Lower leg skin (tissue), 4 donors: ENCODE data around the gene CCDC91. TPM values are rescaled to one million over a fixed set of nuclear protein-coding genes. Genes with fewer than 3 reads are reported as not detected.

Source experiments
- DNase-seq, 2 donors: peaks; one replicate each; pipeline ENCODE4 v3.0.0-alpha.2; 2019; ENCODE audit warnings: low spot score in 2 of 2
- H3K4me3 ChIP-seq: fragments of 200-600 bp; sonication (generic); 2 replicates; pipeline ENCODE4 v1.5.1; 2017; ENCODE audit warnings: mild to moderate bottlenecking, low read depth; ENCODE audit not compliant: poor library complexity, severe bottlenecking
- CTCF ChIP-seq, 3 donors: fragments of 450-650 bp; IDR thresholded peaks; one replicate each; pipeline ENCODE4 v1.5.1; 2016; ENCODE audit warnings: antibody characterized with exemption in 3 of 3, mild to moderate bottlenecking in 3 of 3, moderate library complexity in 2 of 3
- POLR2A ChIP-seq, 2 donors: fragments of 450-650 bp; IDR thresholded peaks; one replicate each; pipeline ENCODE4 v1.6.1; 2016 to 2017; ENCODE audit warnings: antibody characterized with exemption in 2 of 2, mild to moderate bottlenecking in 1 of 2, moderate library complexity in 1 of 2
- WGBS, 2 donors: methylation state at CpG; one replicate each; pipeline ENCODE4 v1.1.5; 2018; 5-methylcytosine and 5-hydroxymethylcytosine counted together
- intact Hi-C: fragments of 100-400 bp; cut with DNase I; formaldehyde crosslinking; loops from one replicate; pipeline ENCODE4 v1.15.0; 2023; ENCODE audit warnings: low total_unique reads
- total RNA-seq, 4 donors: library from RNA; depleted of rRNA; stranded (reverse); fragments of >200 nt; gene quantifications; one replicate each; pipeline ENCODE4 v1.1.0, GENCODE V29; 2016

Gene CCDC91
- total RNA-seq, 4 donors from 2014 or later, result 13.8 to 31.0 (median 23.3) TPM

GRCh38 chr12:28513983-28514382 lies 323.7 kb downstream of the CCDC91 start:
- WGBS, 2 donors, result 64% methylated on average over 1 of the region's 1 CpG
- intact Hi-C loops, result no loop called here
- no peak overlapping the region for H3K4me3 ChIP-seq
- TF ChIP-seq CTCF (IDR thresholded peaks at IDR 0.05) (no peak), POLR2A (IDR thresholded peaks at IDR 0.05) (no peak)
- no peak for DNase-seq

GRCh38 chr12:28517101-28517500 lies 326.8 kb downstream of the CCDC91 start:
- TF ChIP-seq CTCF (IDR thresholded peaks at IDR 0.05) (no peak), POLR2A (IDR thresholded peaks at IDR 0.05) (no peak)
- intact Hi-C loops, result no loop called here
- no peak overlapping the region for H3K4me3 ChIP-seq
- 25 to 37% methylated on average over 1 of the region's 1 CpG for WGBS, 2 donors
- no peak for DNase-seq

- 85 to 88% methylated on average over 5 of the region's 5 CpGs for WGBS, 2 donors
- intact Hi-C loops, result no loop called here
- no peak for DNase-seq
- no peak overlapping the region for H3K4me3 ChIP-seq
- TF ChIP-seq POLR2A (IDR thresholded peaks at IDR 0.05) (no peak), CTCF (IDR thresholded peaks at IDR 0.05) (no peak)
Measured at GRCh38 chr12:28527631-28528249, 337.5 kb downstream of the CCDC91 start.

- no peak for DNase-seq
- H3K4me3 ChIP-seq, result no peak overlapping the region
- intact Hi-C loops, result no loop called here
- TF ChIP-seq POLR2A (IDR thresholded peaks at IDR 0.05) (no peak), CTCF (IDR thresholded peaks at IDR 0.05) (no peak)
- WGBS, 2 donors, result 79 to 82% methylated on average over 2 of the region's 2 CpGs
Measured at GRCh38 chr12:28535216-28535615, 345.0 kb downstream of the CCDC91 start.

GRCh38 chr12:28536088-28536487 lies 345.8 kb downstream of the CCDC91 start:
- no peak overlapping the region for H3K4me3 ChIP-seq
- 83 to 85% methylated on average over 2 of the region's 2 CpGs for WGBS, 2 donors
- no peak for TF ChIP-seq POLR2A (IDR thresholded peaks at IDR 0.05)
- no peak for TF ChIP-seq CTCF (IDR thresholded peaks at IDR 0.05)
- intact Hi-C loops, result no loop called here
- no peak for DNase-seq

- no peak overlapping the region for H3K4me3 ChIP-seq
- TF ChIP-seq CTCF (IDR thresholded peaks at IDR 0.05) (no peak), POLR2A (IDR thresholded peaks at IDR 0.05) (no peak)
- intact Hi-C loops, result no loop called here
- WGBS, 2 donors, result 75 to 92% methylated on average over 1 of the region's 1 CpG
- DNase-seq, result no peak
Measured at GRCh38 chr12:28537474-28537873, 347.2 kb downstream of the CCDC91 start.
